Activated CD8-positive, alpha-beta memory T cell treated with anti-CD3 and anti-CD28 coated beads, Interleukin-2, amount 50 U/mL, for 24 hours (primary cell): ENCODE measurements around the gene INSR.

Source experiments
- DNase-seq: peaks from one replicate; pipeline ENCODE4 v3.0.0-alpha.2; 2020; ENCODE audit errors: extremely low read depth

Gene INSR

DNA sequence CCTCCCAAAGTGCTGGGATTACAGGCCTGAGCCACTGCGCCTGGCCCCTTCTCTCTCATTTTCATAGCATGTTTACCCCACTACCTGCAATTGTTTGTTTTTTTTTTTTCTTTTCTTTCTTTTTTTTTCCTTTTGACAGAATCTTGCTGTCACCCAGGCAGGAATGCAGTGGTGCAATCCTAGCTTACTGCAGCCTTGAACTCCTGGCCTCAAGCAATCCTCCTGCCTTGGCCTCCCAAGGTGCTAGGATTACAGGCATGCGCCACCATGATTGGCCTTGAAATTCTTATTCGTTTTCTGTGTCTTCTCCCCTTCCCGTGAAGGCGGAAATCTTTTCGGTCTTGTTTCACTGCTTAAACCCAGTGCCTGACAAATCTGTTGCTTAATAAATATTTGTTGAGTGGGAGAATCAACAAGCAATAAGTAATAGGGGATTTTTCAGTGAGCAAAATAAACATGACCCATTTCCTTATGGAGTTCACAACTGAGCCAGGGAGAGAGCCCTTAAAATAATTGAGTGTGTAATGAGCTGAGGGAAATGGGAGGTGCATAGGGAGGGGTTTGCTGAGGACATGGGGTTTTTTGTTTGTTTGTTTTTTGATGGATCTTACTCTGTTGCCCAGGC is 1.8 kb upstream of the INSR start:
- DNase-seq, result no peak

DNA sequence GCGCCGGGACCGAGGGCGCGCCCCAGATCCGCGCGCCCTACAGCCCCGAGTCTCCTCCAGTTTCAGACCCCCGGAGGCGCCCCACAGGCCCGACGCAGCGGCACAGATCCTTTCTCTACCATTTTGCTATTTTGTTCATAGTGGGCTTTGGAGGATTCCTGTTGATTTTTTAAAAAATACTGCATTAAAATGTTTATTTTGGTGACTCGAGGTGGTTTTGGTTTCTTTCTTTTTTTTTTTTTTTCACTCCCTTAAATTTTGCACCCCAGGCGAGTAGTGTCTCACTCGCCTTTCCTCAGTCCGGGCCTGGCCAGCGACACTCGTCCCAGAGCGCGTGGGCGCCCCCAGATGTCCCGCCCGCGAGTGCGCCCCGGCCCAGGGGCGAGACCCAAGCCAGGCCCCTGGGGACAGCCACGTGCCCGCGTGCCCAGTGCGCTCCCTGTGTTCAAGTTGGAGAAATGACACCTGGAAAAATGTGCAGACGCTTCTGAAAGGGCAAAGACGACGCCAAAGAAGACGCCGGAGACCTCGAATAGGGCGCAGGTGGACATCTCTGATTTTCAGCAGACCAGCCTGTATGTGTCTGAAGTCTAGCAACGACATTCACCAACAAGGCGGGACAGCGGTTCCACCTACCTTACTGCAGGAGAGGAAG is 471 bp upstream of the INSR start:
- DNase-seq, result no peak

DNA sequence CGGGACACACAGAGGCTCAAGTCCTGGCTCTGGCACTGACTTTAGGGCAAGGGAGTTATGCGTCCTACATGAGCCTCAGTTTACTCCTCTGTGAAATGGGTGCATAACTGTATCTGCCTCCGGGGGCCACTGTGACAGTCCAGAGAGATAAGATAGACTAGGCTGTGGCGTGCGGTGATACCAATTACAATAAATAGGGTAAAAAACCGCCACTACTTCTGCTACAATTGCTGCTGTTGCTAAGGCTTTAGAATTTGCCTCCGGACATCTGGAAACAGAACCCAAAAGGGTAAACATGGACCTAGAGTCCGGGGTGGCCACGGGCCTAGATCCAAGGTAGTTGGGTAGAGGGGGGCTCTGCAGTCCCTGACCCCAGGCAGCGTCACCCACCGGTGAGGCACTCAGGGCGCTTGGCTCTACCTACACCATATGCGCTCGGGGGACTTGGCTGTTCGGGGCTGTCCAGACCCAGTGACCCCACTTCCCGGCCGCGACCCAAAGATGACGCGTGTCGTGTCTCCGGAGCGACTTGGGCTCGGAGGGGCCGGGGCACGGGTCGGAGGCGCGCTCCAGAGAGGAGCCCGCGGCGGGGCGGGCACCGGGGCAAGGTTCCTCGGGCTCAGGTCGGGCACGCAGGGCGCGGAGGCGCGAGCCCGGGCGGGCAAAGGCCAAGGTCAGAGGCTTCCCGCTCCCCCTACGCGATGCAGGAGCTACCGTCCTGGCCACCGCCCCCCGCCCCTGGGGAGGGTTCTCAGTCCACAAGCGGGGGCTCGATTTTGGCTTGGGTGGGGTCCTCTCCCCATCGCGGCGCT is 1.1 kb downstream of the INSR start:
- no peak for DNase-seq

DNA sequence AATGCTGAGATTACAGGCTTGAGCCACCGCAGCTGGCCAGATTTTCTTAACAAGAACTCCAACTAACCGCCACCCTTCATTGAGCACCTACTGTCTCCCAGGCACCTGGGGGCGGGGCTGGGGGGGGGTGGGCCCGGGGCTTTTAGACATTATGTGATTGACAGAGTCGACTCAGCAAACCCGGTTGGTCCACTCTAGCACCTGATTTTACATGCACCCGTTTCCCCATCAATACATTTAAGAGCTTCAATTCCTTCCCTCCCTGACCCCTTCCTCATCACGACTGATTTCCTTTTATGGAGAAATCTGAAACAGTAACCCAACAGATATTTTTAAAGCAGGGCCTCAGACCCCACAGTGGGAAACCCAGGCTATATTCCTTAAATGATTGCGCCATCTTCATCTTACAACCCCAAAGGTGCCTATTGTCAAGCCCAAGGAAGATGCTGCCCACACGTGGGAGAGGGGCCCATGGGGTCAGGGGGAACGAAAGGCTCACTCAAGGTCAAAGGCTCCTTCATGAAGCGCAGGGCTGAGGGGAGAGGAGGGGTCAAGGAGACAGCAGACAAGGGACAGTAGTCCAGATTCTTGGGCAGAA is 1.8 kb downstream of the INSR start:
- no peak for DNase-seq

DNA sequence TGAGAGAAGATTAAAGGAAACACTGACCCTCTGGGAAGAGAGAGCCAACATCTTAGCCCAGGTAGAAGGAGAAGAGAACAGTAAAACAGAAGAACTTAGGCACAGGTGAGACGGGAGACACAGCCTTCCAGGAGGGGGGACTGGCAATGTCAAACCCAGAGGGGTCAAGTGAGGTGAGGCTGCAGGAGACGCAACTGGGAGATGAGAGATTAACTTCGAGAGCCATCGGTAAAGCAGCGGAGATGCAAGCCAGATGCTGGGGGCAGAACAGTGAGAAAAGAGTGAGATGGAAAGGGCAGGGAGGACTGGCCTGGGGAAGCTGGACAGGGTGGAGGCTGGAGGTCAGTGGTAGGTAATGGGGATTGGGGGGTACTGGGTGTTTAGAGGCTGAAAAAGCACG is 5.2 kb downstream of the INSR start:
- DNase-seq, result no peak

DNA sequence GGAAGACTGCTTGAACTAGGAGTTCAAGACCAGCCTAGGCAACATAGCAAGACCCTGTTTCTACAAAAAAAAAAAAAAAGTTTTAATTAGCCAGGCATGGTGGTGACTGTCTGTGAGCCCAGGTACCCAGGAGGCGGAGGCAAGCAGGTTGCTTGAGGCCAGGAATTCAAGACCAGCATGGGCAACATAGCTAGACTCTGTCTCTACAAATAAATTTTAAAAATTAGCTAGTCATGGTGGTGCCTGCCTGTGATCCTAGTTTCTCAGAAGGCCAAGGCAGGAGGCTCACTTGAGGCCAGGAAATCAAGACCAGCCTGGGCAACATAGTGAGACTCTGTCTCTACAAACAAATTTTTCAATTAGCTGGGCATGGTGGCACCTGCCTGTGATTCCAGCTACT is 6.1 kb downstream of the INSR start:
- DNase-seq, result no peak

DNA sequence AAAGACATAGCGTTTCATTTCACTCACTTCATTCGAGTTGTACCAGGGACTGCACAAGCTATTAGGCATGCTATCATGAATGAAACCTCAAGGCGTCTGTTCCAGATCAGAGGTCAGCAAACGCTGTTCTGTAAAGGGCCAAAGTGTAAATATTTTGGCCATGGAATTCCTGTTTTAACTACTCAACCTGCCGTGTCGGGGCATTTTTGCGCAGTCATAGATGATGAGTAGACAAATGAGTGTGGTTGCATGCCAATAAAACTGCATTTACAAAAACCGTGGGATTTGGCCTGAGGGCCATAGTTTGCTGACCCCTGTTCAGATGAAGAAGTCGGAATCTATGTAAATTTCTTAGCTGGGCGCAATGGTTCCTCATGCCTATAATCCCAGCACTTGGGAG is 6.5 kb downstream of the INSR start:
- no peak for DNase-seq

DNA sequence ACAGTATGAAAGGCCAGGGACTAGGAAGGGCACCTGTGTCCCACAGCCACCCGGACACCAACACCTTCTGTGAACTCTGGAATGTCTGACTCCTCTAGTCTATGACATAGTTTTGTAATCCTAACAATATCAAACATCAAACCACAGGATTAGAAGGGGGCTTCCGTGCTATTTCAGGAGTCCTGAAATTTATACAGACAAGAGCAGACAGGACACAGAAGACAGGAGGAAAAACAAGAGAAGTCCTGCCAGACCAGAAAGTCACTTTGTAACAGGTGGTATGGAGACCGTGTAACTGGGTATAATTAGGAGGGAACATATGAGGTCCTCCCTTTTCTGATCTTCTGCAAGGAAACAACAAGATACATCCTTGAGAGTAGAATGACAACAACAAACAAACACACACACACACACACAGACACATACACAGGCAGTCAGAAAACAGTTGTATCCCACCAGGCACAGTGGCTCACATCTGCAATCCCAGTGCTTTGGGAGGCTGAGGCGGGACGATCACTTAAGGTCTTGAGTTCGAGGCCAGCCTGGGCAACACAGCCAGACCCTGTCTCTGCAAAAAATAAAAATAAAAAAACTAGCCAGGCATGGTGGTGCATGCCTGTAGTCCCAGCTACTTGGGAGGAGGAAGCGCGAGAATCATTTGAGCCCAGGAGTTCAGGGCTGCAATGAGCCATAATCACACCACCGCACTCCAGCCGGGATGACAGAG is 13.1 kb downstream of the INSR start:
- no peak for DNase-seq

DNA sequence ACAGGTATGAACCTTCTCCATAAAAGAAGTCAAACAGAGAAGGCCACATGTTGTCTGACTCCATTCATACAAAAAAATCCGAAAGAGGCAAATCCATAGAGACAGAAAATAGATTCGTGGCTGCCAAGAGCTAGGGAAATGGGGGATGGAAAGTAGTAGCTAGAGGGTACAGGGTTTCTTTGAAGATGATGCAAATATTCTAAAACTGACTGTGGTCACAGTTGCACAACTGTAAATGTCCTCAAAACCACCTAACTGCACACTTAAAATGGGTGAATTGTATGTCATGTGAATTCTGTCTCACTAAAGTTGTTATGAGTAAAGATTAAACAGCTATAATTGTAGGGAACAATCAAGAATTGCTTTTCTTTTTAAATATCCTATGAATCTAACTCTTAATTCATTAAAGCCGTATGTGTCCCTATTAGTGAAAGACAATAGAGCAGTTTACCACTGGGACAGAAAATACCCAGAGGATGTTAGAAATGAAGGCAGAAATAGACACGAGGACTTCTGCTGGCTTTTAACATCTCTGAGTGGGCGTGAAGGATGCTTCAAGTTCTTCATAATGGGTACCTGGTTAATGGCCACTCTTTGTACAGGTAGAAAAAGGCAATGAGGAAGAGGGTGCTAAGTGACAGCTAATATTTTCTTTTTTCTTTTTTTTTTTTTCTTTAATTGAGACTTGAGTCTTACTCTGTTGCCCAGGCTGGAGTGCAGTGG is 21.2 kb downstream of the INSR start:
- DNase-seq, result no peak

DNA sequence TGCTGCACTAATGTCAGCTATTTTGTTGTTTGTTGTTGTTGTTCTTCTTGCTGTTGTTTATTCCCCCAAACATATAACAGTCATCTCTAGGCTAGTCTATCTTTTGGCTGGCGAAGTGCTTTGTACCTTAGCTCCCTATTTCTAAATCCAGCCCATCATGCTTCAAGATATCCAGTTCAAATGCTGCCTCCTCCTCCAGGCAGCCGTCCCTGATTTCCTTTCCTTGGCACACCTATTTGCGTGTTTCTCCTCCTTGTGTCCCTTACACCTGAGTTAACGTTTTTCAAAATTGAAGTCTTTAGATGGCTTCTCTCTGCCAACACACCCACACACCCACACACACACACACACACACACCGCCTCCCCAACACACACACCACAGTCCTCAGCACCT is 25.5 kb downstream of the INSR start:
- no peak for DNase-seq

DNA sequence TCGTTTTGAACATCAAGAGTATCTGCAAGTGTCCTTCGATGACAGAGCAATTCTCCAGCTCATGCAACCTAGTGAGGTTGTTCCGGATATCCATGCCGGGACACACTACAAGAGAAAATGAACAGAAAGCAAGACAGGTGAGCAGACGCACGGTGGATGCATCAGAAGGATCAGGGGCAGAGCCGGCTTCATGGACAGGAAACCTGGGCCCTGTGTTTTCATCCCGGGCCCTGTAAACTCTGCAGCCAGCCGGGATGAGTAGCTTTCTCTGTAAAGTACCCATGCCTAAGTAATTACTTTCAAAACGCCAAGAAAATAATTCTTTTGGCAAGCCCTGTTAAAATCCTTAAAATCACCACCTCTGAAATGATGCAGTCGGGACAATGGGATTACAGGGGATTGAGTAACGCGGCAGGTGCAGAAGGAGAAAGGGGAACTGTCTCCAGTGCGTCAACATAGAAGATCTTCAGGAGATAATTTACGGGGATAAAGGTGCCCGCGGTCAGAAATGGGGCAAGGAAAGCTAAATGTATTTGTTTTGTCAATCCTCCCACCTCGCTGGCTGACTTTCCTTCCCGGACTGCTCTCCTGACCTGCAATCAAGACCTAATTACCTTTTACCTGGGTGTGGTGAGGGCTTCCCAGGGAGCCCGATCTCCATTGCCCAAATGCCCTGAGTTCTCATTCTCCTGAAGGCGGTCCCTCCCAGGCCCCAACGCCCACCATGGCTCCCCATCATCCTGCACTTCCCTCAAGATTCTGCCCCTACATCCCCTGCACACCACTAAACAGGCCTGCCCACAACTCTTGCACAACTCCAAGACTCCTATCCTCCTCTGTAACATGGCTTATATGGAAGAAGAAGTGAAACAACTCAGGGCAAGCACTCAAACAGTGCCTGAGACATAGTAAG is 26.2 kb downstream of the INSR start:
- DNase-seq, result no peak

DNA sequence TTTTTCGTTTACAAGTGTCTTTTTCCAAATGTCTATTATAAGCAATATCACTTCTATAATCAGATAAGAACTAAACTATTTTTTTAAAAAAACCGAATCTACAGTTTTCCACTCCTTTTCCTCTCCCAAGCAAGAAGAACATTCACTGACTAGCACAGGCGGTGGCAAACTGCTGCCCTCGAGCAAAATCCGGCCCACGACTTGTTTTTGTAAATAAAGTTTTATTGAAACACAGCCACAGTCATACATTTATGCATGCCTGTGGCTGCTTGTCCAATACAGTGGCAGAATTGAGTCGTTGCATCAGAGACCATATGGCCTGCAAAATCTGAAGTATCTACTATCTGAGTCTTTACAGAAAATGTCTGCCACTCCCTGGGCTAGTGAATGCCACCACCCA is 27.4 kb downstream of the INSR start:
- DNase-seq, result no peak

DNA sequence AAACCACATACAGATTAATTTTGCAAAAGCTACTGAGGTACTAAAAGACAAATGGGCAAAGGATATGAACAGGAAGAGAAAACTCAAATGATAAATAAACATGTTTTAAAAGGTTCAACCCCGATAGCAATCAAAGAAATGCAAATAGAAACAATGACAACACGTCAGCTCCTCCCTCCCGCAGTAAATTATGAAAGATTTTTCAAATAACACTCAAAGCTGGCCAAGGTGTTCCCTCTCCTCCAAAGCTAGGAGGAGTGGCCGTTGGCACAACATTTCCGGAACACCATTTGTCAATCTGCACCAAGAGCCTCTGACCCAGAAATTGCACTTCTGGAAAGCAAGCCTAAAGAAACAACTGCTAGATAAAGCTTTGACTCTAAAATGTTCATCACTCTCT is 28.3 kb downstream of the INSR start:
- no peak for DNase-seq

DNA sequence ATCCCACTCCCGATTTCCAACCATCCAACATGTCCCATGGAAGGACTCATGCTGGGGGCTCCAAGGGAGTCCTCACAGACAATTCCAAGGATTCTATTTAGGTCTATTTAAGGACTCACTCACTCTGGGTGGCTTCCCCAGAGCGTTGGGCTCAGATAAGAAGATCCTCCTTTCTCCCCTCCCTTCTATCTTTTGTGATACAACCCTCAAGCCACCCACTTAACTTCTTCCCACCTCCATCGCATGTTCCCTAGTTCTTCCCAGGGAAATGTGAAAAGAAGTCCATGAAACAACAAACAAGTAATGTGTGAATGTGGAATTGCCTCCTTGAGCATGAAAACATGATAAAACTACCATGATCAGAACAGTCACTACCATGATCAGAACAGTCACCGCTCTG is 29.4 kb downstream of the INSR start:
- no peak for DNase-seq

DNA sequence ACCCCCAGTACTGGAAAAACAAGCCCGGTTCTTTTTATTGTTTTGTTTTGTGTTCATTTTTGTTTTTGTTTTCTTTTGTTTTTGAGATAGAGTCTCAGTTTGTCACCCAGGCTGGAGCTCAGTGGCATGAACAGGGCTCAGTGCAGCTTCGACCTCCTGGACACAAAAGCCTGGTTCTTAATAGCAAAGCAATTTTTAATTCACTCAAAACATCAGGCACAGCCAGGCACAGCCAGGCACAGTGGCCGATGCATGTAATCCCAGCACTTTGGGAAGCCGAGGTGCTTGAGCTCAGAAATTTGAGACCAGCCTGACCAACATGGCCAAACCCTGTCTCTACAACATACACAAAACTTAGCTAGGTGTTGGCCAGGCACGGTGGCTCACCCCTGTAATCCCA is 30.7 kb downstream of the INSR start:
- DNase-seq, result no peak

DNA sequence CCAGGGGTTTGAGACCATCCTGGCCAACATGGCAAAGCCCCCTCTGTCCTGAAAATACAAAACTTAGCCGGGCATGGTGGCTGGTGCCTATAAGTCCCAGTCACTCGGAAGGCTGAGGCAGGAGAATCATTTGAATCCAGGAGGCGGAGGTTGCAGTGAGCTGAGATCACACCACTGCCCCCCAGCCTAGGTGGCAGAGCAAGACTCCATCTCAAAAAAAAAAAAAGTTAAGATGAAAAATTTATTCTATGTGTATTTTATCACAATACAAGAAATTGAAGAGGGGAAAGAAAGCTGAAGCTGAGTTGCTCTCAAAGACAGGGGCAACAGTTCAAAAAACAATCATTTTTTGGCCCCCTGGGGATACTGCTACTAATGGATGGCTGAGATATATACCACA is 31.1 kb downstream of the INSR start:
- DNase-seq, result no peak

DNA sequence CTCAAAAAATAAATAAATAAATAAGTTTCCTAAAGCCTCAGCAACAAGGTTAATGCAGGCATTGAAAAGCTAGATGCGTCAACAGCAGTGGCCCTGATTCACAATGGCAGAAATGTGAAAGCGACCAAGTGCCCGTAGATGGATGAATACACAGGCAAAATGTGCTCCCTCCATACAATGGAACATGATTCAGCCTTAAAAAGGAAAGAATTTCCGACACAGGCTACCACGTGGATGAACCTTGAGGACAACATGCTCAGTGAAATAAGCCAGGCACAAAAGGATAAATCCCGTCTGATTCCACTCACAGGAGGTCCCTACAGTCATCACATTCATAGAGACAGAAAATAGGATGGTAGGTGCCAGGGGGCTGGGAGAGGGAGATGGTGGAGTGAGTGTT is 31.7 kb downstream of the INSR start:
- no peak for DNase-seq

DNA sequence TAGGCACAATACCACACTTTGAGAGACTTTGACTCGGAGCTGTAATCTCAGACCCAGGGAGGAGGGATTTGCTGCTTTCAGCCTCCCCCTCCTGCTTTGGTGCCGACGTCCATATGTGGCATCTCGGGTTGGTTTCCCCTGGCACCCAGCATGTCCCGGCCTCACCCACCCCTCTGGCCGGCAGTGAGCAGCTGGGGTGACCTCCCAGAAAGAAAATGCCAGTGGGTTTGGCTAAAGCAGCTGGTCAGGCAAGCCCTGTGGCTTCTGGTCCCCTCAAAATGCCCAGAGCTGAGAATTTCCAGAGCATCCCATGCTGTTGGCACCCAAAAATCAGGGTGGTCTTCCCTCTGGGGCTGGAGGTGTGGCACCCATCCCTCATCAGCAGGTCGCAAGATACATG is 34.1 kb downstream of the INSR start:
- no peak for DNase-seq

DNA sequence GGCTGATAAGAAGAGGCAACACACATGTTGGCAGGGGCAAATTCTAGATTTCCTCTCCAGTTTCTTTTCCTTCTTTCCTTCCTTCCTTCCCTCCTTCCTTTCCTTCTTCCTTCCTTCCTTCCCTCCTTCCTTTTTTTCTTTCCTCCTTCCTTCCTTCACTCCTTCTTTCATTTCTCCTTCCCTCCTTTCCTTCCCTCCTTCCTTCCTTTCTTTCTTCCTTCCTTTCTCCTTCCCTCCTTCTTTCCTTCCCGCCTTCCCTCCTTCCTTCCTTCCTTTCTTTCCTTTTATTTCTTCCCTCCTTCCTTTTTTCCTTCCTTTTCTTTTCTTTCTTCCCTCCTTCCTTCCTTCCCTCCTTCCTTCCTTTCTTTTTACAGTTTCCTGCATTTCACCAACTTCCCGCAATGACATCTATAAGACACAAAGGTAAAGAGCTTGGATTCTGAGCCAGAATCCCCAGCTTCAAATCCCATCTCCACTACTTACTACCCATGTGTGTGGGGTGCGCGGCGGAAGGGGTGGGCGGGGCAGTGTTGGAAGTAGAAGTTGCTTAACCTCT is 35.3 kb downstream of the INSR start:
- no peak for DNase-seq
